ENCODE results near the gene CFAP161.

CFAP161 gene

GRCh38 chr15:81095690-81096365 is 38.2 kb upstream of the CFAP161 start:
- Histone ChIP-seq H3K27ac (ENCODE audit: low read length) (no peak overlapping the region), H4K20me1 (ENCODE audit: insufficient read depth, low read length) (no peaks in the 10 kb centered on the region), H2AFZ (ENCODE audit: low read depth, low read length) (no peak overlapping the region), H3K36me3 (ENCODE audit: insufficient read depth, low read length) (no peaks in the 10 kb centered on the region), H3K4me2 (ENCODE audit: insufficient read depth, low read length) (no peak overlapping the region), H3K4me1 (ENCODE audit: insufficient read depth, low read length) (no peaks in the 10 kb centered on the region), H3K9ac (ENCODE audit: low read depth, low read length) (no peak overlapping the region), H3K27me3 (ENCODE audit: insufficient read depth, low read length, poor library complexity) (peaks cover 2% of the 10 kb centered on the region), H3K9me3 (ENCODE audit: insufficient read depth, low read length, severe bottlenecking) (no peaks in the 10 kb centered on the region), H3K79me2 (ENCODE audit: insufficient read depth, low read length) (no peaks in the 10 kb centered on the region), H3K4me3 (ENCODE audit: low read depth in 1 of 2, low read length in 2 of 2) (no peak overlapping the region)
- TF ChIP-seq EZH2 (IDR thresholded peaks at IDR 0.05; ENCODE audit: borderline replicate concordance, low read depth, low read length, severe bottlenecking): no peak
- no peak for TF ChIP-seq CTCF (IDR thresholded peaks at IDR 0.05; ENCODE audit: borderline replicate concordance, extremely low read depth, low read length, poor library complexity, severe bottlenecking)
- DNase-seq (no peak), ATAC-seq (ENCODE audit: insufficient read depth, low read depth) (no peak)

GRCh38 chr15:81096398-81096797 is 37.7 kb upstream of the CFAP161 start:
- Histone ChIP-seq H3K9me3 (ENCODE audit: insufficient read depth, low read length, severe bottlenecking) (no peaks in the 10 kb centered on the region), H3K27me3 (ENCODE audit: insufficient read depth, low read length, poor library complexity) (peaks cover 2% of the 10 kb centered on the region), H3K9ac (ENCODE audit: low read depth, low read length) (no peak overlapping the region), H3K36me3 (ENCODE audit: insufficient read depth, low read length) (no peaks in the 10 kb centered on the region), H3K27ac (ENCODE audit: low read length) (no peak overlapping the region), H2AFZ (ENCODE audit: low read depth, low read length) (no peak overlapping the region), H3K4me3 (ENCODE audit: low read depth in 1 of 2, low read length in 2 of 2) (no peak overlapping the region), H3K4me2 (ENCODE audit: insufficient read depth, low read length) (no peak overlapping the region), H3K4me1 (ENCODE audit: insufficient read depth, low read length) (no peaks in the 10 kb centered on the region), H3K79me2 (ENCODE audit: insufficient read depth, low read length) (no peaks in the 10 kb centered on the region), H4K20me1 (ENCODE audit: insufficient read depth, low read length) (no peaks in the 10 kb centered on the region)
- DNase-seq (no peak), ATAC-seq (ENCODE audit: insufficient read depth, low read depth) (no peak)
- TF ChIP-seq EZH2 (IDR thresholded peaks at IDR 0.05; ENCODE audit: borderline replicate concordance, low read depth, low read length, severe bottlenecking): no peak
- no peak for TF ChIP-seq CTCF (IDR thresholded peaks at IDR 0.05; ENCODE audit: borderline replicate concordance, extremely low read depth, low read length, poor library complexity, severe bottlenecking)

- H2AFZ ChIP-seq (ENCODE audit: low read depth, low read length): no peak overlapping the region
- H4K20me1 ChIP-seq (ENCODE audit: insufficient read depth, low read length): no peaks in the 10 kb centered on the region
- no peak overlapping the region for H3K4me3 ChIP-seq (ENCODE audit: low read depth in 1 of 2, low read length in 2 of 2)
- H3K9me3 ChIP-seq (ENCODE audit: insufficient read depth, low read length, severe bottlenecking): no peaks in the 10 kb centered on the region
- no peak for ATAC-seq (ENCODE audit: insufficient read depth, low read depth)
- H3K27me3 ChIP-seq (ENCODE audit: insufficient read depth, low read length, poor library complexity): peaks cover 2% of the 10 kb centered on the region
- no peak overlapping the region for H3K9ac ChIP-seq (ENCODE audit: low read depth, low read length)
- TF ChIP-seq EZH2 (IDR thresholded peaks at IDR 0.05; ENCODE audit: borderline replicate concordance, low read depth, low read length, severe bottlenecking) (no peak), CTCF (IDR thresholded peaks at IDR 0.05; ENCODE audit: borderline replicate concordance, extremely low read depth, low read length, poor library complexity, severe bottlenecking) (no peak)
- H3K4me2 ChIP-seq (ENCODE audit: insufficient read depth, low read length): no peak overlapping the region
- no peak overlapping the region for H3K27ac ChIP-seq (ENCODE audit: low read length)
- no peak for DNase-seq
- no peaks in the 10 kb centered on the region for H3K79me2 ChIP-seq (ENCODE audit: insufficient read depth, low read length)
- H3K4me1 ChIP-seq (ENCODE audit: insufficient read depth, low read length): no peaks in the 10 kb centered on the region
- H3K36me3 ChIP-seq (ENCODE audit: insufficient read depth, low read length): no peaks in the 10 kb centered on the region
These were observed 36.8 kb upstream of the CFAP161 start for GRCh38 chr15:81097116-81097889.
